SK-N-MC (cell line): ENCODE results near the gene SH3PXD2A.

Source experiments
- EZH2 ChIP-seq: fragments of 200-600 bp; sonication (generic); IDR thresholded peaks from one replicate; pipeline ENCODE4 v1.6.1; 2017; ENCODE audit warnings: antibody characterized with exemption
- FOXP2 ChIP-seq: optimal IDR thresholded peaks from 2 replicates; pipeline ENCODE3; 2011; ENCODE audit warnings: mild to moderate bottlenecking, moderate library complexity; ENCODE audit not compliant: insufficient read depth; ENCODE audit errors: extremely low read length, control extremely low read depth
- POLR2AphosphoS5 ChIP-seq: IDR thresholded peaks from 2 replicates; pipeline ENCODE4 v1.6.1; 2012; ENCODE audit warnings: mild to moderate bottlenecking, low read depth, low read length, borderline replicate concordance

DNA sequence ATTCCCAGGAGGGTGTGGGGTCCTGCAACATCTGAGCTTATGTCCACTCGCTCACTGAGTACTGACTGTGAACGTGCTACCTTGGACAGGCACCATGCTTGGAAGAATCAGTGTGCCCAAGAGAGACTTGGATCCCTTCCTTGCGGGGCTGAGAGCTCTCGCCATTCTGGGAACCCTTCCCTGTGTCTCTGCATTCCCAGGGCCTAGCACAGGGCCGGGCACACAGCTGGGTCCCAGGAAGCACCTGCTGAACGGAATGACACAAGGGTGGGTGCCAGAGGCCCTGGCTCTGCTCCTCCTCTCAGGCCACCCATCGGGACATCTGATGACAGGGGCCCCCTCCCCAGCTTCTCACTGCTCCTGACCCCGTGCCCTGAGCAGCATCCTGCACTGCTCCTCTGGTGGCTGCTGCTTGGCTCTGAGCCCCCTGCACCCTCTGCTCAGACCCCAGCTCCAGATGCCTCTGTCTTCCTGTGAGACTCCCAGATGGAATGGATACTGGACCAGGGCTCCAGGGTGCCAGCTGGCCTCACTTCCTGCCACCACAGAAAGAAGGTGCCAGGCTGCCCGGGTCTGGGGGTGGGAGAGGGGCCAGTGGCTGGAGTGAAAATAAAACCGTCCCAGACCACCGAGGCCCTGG is 232.3 kb downstream of the SH3PXD2A start:
- TF ChIP-seq POLR2AphosphoS5: no peak
- no peak for TF ChIP-seq EZH2
- TF ChIP-seq FOXP2: no peak
